Endothelial cell of umbilical vein (primary cell): ENCODE results near the gene TMEM9B.

Experiments used
- EZH2 ChIP-seq: IDR thresholded peaks from 2 replicates; pipeline ENCODE4 v1.6.1; 2012; ENCODE audit warnings: borderline replicate concordance, low read depth, mild to moderate bottlenecking, moderate library complexity, low read length, inconsistent platforms; ENCODE audit not compliant: severe bottlenecking
- FOS ChIP-seq: IDR thresholded peaks from 2 replicates; pipeline ENCODE4 v1.6.1; 2011; ENCODE audit warnings: mild to moderate bottlenecking, low read length, moderate library complexity, borderline replicate concordance; ENCODE audit not compliant: insufficient read depth
- POLR2A ChIP-seq: IDR thresholded peaks from 2 replicates; pipeline ENCODE4 v1.6.1; 2012; ENCODE audit warnings: low read depth, mild to moderate bottlenecking, control low read depth, low read length
- POLR2AphosphoS5 ChIP-seq: IDR thresholded peaks from 2 replicates; pipeline ENCODE4 v1.6.1; 2012; ENCODE audit warnings: low read depth, mild to moderate bottlenecking, control low read depth, low read length, moderate library complexity; ENCODE audit not compliant: insufficient read depth
- TF ChIP-seq, protein P1 (sequence below), 2 donors: IDR thresholded peaks; 1 replicate in 1 of 2; 2 replicates in 1 of 2; pipeline ENCODE4 v1.5.1; 2011; ENCODE audit warnings: low read length in 2 of 2, mild to moderate bottlenecking in 2 of 2, moderate library complexity in 2 of 2, control low read depth in 1 of 2, inconsistent platforms in 1 of 2, low read depth in 1 of 2; ENCODE audit not compliant: insufficient read depth in 1 of 2; ENCODE audit errors: extremely low read depth in 1 of 2

DNA sequence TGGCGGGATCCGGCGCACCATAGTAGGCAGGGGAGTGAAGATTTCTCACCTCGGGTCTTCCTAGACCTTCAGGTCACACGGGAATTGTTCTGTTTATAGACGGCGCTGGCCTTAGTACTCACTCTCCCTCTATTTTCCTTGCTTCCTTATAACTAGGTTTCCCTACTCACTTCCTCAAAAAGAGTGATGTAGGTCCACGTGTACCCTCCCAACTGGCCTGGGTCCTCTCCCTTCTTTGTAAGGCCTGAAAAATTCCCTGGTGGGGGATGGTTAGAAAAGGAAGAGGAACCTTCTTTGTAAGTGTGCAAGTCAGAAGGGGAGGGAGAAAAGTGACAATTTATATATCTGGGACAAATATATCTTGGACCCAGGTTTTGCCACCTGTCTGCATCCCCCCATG, 2.9 kb upstream of the TMEM9B start:
- no peak for TF ChIP-seq POLR2A
- TF ChIP-seq, protein P1, sequence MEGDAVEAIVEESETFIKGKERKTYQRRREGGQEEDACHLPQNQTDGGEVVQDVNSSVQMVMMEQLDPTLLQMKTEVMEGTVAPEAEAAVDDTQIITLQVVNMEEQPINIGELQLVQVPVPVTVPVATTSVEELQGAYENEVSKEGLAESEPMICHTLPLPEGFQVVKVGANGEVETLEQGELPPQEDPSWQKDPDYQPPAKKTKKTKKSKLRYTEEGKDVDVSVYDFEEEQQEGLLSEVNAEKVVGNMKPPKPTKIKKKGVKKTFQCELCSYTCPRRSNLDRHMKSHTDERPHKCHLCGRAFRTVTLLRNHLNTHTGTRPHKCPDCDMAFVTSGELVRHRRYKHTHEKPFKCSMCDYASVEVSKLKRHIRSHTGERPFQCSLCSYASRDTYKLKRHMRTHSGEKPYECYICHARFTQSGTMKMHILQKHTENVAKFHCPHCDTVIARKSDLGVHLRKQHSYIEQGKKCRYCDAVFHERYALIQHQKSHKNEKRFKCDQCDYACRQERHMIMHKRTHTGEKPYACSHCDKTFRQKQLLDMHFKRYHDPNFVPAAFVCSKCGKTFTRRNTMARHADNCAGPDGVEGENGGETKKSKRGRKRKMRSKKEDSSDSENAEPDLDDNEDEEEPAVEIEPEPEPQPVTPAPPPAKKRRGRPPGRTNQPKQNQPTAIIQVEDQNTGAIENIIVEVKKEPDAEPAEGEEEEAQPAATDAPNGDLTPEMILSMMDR (IDR thresholded peaks at IDR 0.05; ENCODE audit: extremely low read depth in 1 of 2, insufficient read depth in 1 of 2, low read depth in 1 of 2, low read length in 2 of 2): no peak
- TF ChIP-seq POLR2AphosphoS5: no peak
- no peak for TF ChIP-seq EZH2
- no peak for TF ChIP-seq FOS
